B cell (primary cell): Measurements from ENCODE around the gene AFDN. TPM values are rescaled to one million over a fixed set of nuclear protein-coding genes. Genes with fewer than 3 reads are reported as not detected.

Source experiments
- ATAC-seq: fragments of 200-7000 bp; cut with Tn5 transposase; one replicate; pipeline ENCODE4 v1.10.0; 2021; ENCODE audit warnings: low read depth, mild to moderate bottlenecking, moderate number of reproducible peaks, moderate library complexity
- CTCF ChIA-PET: fragments of 350-600 bp; sonication (Branson Sonifier 250); formaldehyde crosslinking; loops from one replicate; lab custom pipeline; 2021; ENCODE audit warnings: antibody characterized with exemption, inconsistent platforms; lab: Charles Lee
- POLR2A ChIA-PET: fragments of 350-600 bp; sonication (Branson Sonifier 250); formaldehyde crosslinking; loops from one replicate; lab custom pipeline; 2021; ENCODE audit warnings: antibody characterized with exemption; lab: Charles Lee
- DNase-seq: peaks from one replicate; pipeline ENCODE4 v3.0.0; 2013
- H2AFZ ChIP-seq: 2 replicates; pipeline ENCODE4 v1.6.1; 2012; ENCODE audit warnings: mild to moderate bottlenecking, low read depth, low read length; ENCODE audit not compliant: insufficient read depth, poor library complexity, severe bottlenecking
- H3K27ac ChIP-seq, 2 donors: 1 replicate in 1 of 2; 2 replicates in 1 of 2; pipeline ENCODE4 v1.5.1; 2012 to 2013; ENCODE audit warnings: low read length in 2 of 2, mild to moderate bottlenecking in 2 of 2, moderate library complexity in 1 of 2
- H3K27me3 ChIP-seq, 4 experiments: fragments of 200-600 bp in 1 of 4; sonication (generic) in 1 of 4; replicated peaks in 1 of 4; 1 replicate in 2 of 4; 2 replicates in 2 of 4; pipeline versions ENCODE4 v1.6.1 to v1.7.0; 2013 to 2016; ENCODE audit warnings: low read length in 3 of 4, mild to moderate bottlenecking in 2 of 4, mixed read lengths in 1 of 4, moderate library complexity in 1 of 4; ENCODE audit not compliant: insufficient read depth in 4 of 4, control insufficient read depth in 3 of 4; ENCODE audit errors: control extremely low read depth in 1 of 4
- H3K36me3 ChIP-seq, 2 experiments: replicated peaks in 1 of 2; 1 replicate in 1 of 2; 2 replicates in 1 of 2; pipeline versions ENCODE4 v1.6.1 to v1.7.1; 2013; ENCODE audit warnings: low read length in 1 of 2; ENCODE audit not compliant: insufficient read depth in 2 of 2, control insufficient read depth in 1 of 2; ENCODE audit errors: control extremely low read depth in 1 of 2, extremely low read depth in 1 of 2
- H3K4me1 ChIP-seq, 2 donors: fragments of 200-600 bp in 1 of 2; sonication (generic) in 1 of 2; 1 replicate in 1 of 2; 2 replicates in 1 of 2; pipeline versions ENCODE4 v1.5.1 to v1.6.1; 2013 to 2017; ENCODE audit warnings: low read length in 2 of 2; ENCODE audit not compliant: control insufficient read depth in 2 of 2, insufficient read depth in 2 of 2
- H3K4me2 ChIP-seq: replicated peaks from 2 replicates; pipeline ENCODE3; 2012; ENCODE audit warnings: mild to moderate bottlenecking, low read depth, low read length; ENCODE audit not compliant: poor library complexity, severe bottlenecking
- H3K4me3 ChIP-seq, 5 experiments: fragments of 200-600 bp in 1 of 5; sonication (generic) in 1 of 5; 1 replicate in 3 of 5; 2 replicates in 2 of 5; pipeline versions ENCODE4 v1.5.1 to v1.7.0; 2011 to 2016; ENCODE audit warnings: low read length in 4 of 5, mild to moderate bottlenecking in 4 of 5, low read depth in 2 of 5, control low read depth in 1 of 5, moderate library complexity in 1 of 5; ENCODE audit not compliant: insufficient read depth in 1 of 5; ENCODE audit errors: control extremely low read depth in 1 of 5, extremely low read depth in 1 of 5
- H3K79me2 ChIP-seq: fragments of 200-600 bp; sonication (generic); one replicate; pipeline ENCODE4 v1.6.0; 2016; ENCODE audit warnings: low read length; ENCODE audit not compliant: control insufficient read depth, insufficient read depth
- H3K9ac ChIP-seq: fragments of 200-600 bp; sonication (generic); 2 replicates; pipeline ENCODE4 v1.6.1; 2017; ENCODE audit warnings: mild to moderate bottlenecking, low read length, moderate library complexity
- H3K9me3 ChIP-seq, 3 donors: one replicate each; pipeline versions ENCODE4 v1.6.1 to v1.7.1; 2013; ENCODE audit warnings: low read length in 2 of 3; ENCODE audit not compliant: control insufficient read depth in 2 of 3, insufficient read depth in 1 of 3; ENCODE audit errors: control extremely low read depth in 1 of 3
- H4K20me1 ChIP-seq: 2 replicates; pipeline ENCODE4 v1.6.0; 2012; ENCODE audit warnings: mild to moderate bottlenecking, low read length; ENCODE audit not compliant: insufficient read depth, control insufficient read depth, poor library complexity, severe bottlenecking
- H3K27ac Mint-ChIP-seq: one replicate; pipeline ENCODE4 v1.8.0; 2021; ENCODE audit warnings: mixed read lengths
- H3K27me3 Mint-ChIP-seq: one replicate; pipeline ENCODE4 v1.8.0; 2021; ENCODE audit warnings: mixed read lengths
- H3K4me1 Mint-ChIP-seq: one replicate; pipeline ENCODE4 v1.8.0; 2021; ENCODE audit warnings: mixed read lengths
- H3K4me3 Mint-ChIP-seq: one replicate; pipeline ENCODE4 v1.8.0; 2021; ENCODE audit warnings: mixed read lengths
- H3K9me3 Mint-ChIP-seq: one replicate; pipeline ENCODE4 v1.8.0; 2022; ENCODE audit warnings: mixed read lengths; ENCODE audit not compliant: insufficient read depth
- CTCF ChIP-seq: fragments of 200-600 bp; IDR thresholded peaks from one replicate; pipeline ENCODE4 v1.8.0; 2022; ENCODE audit warnings: antibody characterized with exemption, mild to moderate bottlenecking
- EZH2 ChIP-seq: IDR thresholded peaks from 2 replicates; pipeline ENCODE4 v1.6.1; 2012; ENCODE audit warnings: borderline replicate concordance, low read depth, mild to moderate bottlenecking, moderate library complexity, low read length; ENCODE audit not compliant: insufficient read depth, poor library complexity, severe bottlenecking
- WGBS: methylation state at CpG from one replicate; pipeline ENCODE4 v1.1.5; 2013; ENCODE audit warnings: missing lambda C conversion rate; ENCODE audit not compliant: insufficient coverage; 5-methylcytosine and 5-hydroxymethylcytosine counted together
- intact Hi-C: fragments of 100-400 bp; cut with micrococcal nuclease; formaldehyde crosslinking; loops from one replicate; pipeline ENCODE4 v1.10.0; 2022
- polyA plus RNA-seq: library from polyadenylated mRNA; depleted of rRNA; stranded (reverse); fragments of >200 nt; gene quantifications from 2 replicates; pipeline ENCODE4 v1.2.3, GENCODE V29; 2012
- total RNA-seq, 2 donors: library from RNA; stranded (reverse); fragments of 120-200 nt in 1 of 2; gene quantifications; 1 replicate in 1 of 2; 2 replicates in 1 of 2; pipeline versions ENCODE4 v1.2.3 to v1.2.4, GENCODE V29; 2013 to 2022

The AFDN gene
- total and polyA plus RNA-seq, 2 donors (not counting 1 experiment from before 2014, with no cell fraction given) = 15.4 to 70.5 TPM

- no peaks in the 10 kb centered on the region for H3K36me3 ChIP-seq
- ATAC-seq (no peak), DNase-seq (no peak)
- H3K4me2 ChIP-seq = no peak overlapping the region
- ChIA-PET CTCF (no interaction called here), POLR2A (no interaction called here)
- no peak overlapping the region for H2AFZ ChIP-seq
- Mint-ChIP-seq H3K4me1 (peaks cover 1% of the 10 kb centered on the region), H3K9me3 (no peaks in the 10 kb centered on the region), H3K4me3 (no peak overlapping the region), H3K27me3 (peaks cover 4% of the 10 kb centered on the region), H3K27ac (no peak overlapping the region)
- no CpG with 5 or more reads among the region's 4 CpGs for WGBS
- intact Hi-C loops = no loop called here
- H4K20me1 ChIP-seq = no peaks in the 10 kb centered on the region
- no peak overlapping the region for H3K9ac ChIP-seq
- no peaks in the 10 kb centered on the region for H3K9me3 ChIP-seq
- H3K79me2 ChIP-seq = peaks cover 4% of the 10 kb centered on the region
- TF ChIP-seq CTCF = no peak
- no peak for TF ChIP-seq EZH2
- no peak overlapping the region for H3K27ac ChIP-seq
- no peaks in the 10 kb centered on the region for H3K27me3 ChIP-seq
- no peaks in the 10 kb centered on the region for H3K4me1 ChIP-seq
- H3K4me3 ChIP-seq = no peak overlapping the region
Measured at GRCh38 chr6:167845856-167846255, 19.1 kb downstream of the AFDN start.

GRCh38 chr6:167846997-167847606 lies 20.4 kb downstream of the AFDN start:
- Histone ChIP-seq H4K20me1 (no peaks in the 10 kb centered on the region), H3K4me1 (no peaks in the 10 kb centered on the region), H3K27ac (no peak overlapping the region), H3K27me3 (no peaks in the 10 kb centered on the region), H3K9me3 (no peaks in the 10 kb centered on the region), H2AFZ (no peak overlapping the region), H3K9ac (no peak overlapping the region), H3K4me2 (no peak overlapping the region), H3K79me2 (no peaks in the 10 kb centered on the region), H3K36me3 (no peaks in the 10 kb centered on the region), H3K4me3 (no peak overlapping the region)
- H3K9me3 Mint-ChIP-seq = no peaks in the 10 kb centered on the region
- WGBS = 87% methylated on average over 6 of the region's 6 CpGs
- H3K27ac Mint-ChIP-seq = no peak overlapping the region
- H3K27me3 Mint-ChIP-seq = peaks cover 4% of the 10 kb centered on the region
- ATAC-seq = no peak
- CTCF ChIA-PET = no interaction called here
- no peak for DNase-seq
- no peak overlapping the region for H3K4me3 Mint-ChIP-seq
- no peak for TF ChIP-seq EZH2
- TF ChIP-seq CTCF = no peak
- peaks cover 5% of the 10 kb centered on the region for H3K4me1 Mint-ChIP-seq
- intact Hi-C loops = no loop called here
- POLR2A ChIA-PET = no interaction called here
